HG03095 (cell line): Measurements from ENCODE around the gene PDE8B.

ENCODE experiments used
- ATAC-seq: cut with Tn5 transposase; IDR thresholded peaks from one replicate; pipeline ENCODE4 v1.9.1; 2021; ENCODE audit warnings: moderate library complexity; ENCODE audit not compliant: unreplicated experiment

The PDE8B gene

DNA sequence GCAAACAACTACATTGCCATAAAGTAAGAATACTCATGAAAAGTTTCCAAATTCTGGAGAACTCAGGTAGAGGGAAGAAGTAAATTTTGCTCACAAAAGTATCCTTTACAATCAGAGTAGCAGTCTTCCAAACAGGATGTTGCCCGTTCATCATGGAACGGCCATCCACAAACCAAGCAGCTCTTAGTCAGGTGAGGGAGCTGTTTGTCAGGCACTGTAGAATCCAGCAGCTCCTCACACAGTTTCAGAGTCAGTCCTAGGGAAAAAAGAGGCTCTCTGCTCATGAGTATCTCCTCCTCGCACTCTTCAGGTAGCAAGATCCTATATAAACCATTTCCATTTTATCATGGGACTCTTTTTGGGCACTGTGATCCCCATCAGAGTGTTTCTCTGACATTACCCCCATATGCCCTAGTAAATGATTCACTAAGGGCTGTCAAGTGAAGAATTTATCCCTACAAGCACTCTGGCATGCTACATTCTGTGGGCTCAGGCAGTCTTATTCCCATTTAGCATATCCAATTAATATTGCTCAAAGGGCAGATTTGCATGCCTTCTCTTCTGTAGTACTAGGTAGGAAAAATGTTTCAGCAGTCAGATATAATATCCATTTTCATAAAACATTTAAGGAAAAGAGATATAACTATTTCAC, 183.7 kb downstream of the PDE8B start:
- no peak for ATAC-seq

DNA sequence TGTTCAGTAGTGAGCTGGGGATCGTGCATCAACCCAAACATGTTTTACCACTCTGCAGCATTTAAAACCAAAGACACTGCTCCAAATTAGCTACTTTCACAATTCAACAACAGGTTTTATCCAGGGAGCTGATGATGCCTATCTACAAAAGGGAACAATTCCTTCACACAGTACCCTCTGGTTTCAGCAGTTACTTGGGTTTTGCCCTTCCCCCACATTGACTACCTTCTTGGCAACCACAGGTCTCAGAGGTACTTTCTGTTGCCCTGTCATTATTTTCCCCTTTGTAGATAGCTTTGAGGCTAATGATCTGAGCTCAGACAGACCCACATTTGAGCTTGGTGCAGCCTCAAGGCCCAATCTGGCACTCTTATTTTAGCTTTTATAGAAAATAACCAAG, 185.5 kb downstream of the PDE8B start:
- ATAC-seq = no peak

DNA sequence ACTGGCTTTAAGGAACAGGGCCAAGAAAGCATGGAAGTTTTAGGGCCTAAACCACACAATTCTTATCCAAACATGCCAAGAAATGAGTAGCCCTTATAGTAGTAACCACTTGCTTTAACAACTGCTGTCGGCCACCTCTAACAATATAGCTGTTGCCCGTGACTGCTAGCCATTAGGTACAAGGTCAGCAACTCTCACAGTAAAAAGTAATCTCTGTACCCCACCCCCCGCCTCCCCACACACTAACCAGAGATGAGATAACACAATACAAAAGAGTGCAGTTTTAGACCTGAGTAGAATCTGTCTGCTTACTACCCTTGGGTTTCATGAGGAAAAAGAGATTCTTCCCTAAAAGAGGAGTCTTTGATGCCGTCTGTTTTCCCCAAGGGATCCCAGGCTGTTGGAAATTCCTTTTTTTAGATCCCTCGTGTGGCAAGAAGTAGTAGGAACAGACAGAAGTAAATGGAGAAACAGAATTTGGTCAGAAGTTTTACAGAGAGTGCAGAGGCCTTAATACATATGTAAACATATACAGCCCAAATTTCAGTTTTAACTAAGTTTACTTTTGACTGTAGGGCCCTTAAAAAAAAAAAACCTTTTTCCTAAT, 187.3 kb downstream of the PDE8B start:
- no peak for ATAC-seq

DNA sequence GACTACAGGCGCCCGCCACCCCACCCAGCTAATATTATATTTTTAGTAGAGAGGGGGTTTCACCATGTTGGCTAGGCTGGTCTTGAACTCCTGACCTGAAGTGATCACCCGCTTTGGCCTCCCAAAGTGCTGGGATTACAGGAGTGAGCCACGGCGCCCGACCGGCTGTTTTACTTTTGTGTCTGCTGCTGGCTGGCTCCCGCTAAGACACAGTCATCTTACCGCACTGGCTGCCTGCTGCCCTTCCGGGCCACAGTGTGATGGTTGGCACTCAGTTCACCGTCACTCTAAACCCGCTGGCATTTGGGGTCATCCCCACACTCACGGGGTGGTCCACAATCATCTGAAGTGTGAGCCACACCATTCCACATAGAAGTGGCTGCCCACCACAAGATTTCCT, 188.0 kb downstream of the PDE8B start:
- no peak for ATAC-seq

- ATAC-seq = no peak
These were observed 188.4 kb downstream of the PDE8B start for GRCh38 chr5:77398896-77399295.

GRCh38 chr5:77400645-77401044, 190.2 kb downstream of the PDE8B start:
- ATAC-seq = no peak

DNA sequence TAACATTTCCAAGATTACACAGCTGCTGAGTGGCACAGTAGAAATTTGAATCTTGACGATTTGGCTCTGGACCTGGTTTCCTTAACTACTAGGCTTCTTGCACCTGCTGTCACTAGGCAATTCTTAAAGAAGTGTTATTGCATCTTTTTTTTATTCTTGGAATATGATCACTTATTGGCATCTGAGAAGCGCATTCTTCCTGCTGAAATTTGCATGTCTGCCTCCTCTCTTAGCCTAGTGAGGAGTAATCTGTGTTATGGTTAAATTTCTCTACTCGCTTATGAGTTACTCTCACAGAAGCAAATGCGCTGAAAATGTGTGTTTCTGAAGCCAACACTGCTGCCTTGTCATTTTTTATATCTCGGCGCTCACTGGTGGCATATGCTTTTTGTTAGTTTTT, 192.3 kb downstream of the PDE8B start:
- ATAC-seq = no peak

GRCh38 chr5:77407152-77407551, 196.7 kb downstream of the PDE8B start:
- no peak for ATAC-seq

DNA sequence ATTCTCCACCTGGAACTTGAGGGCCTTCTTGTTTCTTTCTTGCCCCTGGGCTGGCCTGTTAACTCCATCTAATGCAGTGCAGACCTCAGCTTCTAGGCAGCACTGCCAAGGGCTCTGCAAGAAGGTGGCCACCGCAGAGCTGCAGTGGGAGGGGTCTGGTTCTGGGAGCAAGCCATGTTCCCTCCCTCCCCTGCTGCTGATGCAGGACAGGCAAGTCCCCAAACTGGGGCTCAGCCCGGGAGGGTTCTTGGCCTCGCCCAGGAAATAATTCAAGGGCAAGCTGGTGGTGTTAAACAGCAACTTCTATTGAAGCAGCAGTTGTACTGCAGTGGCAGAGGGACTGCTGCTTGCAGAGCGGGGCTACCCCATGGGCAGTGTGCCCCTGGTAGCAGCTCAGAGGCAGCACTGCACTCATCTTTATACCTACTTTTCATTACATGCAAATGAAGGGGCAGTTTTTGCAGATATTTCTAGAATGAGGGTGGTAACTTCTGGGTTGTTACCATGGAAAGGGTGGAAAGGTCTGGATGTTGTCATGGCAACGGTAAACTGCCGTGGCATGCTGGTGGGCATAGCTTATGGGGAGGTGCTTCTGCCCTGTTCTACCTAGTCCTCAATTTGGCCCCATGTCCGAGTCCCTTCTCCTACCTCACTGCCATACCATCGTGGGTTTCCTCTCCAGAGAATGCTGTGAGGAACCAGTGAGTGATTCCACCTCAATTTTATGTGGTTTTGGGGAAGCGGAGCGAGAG, 199.6 kb downstream of the PDE8B start:
- ATAC-seq = no peak

DNA sequence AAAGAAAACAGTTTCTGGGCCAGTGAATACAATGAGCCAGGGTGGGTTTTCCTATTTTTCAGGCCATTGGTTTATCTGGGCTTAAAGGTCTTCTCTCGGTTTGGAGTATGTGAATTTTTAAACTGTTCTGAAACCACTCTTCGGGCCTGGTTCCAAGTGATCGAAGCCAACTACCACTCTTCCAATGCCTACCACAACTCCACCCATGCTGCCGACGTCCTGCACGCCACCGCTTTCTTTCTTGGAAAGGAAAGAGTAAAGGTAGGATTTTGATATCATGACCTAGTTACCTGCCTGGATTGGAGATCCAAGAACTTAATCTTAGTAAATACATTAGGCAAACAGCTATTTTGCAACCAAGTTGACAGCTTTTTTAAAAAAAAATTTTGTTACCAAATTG, 202.6 kb downstream of the PDE8B start:
- no peak for ATAC-seq

DNA sequence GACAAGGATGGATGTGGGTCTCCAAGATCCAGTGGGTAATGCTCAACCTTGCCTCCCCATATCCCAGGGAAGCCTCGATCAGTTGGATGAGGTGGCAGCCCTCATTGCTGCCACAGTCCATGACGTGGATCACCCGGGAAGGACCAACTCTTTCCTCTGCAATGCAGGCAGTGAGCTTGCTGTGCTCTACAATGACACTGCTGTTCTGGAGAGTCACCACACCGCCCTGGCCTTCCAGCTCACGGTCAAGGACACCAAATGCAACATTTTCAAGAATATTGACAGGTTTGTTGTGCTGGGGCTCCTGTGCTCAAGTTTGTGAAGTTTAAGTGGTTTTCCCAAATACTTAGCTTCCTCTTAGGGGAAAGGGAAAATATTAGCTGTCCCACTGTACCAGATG, 207.7 kb downstream of the PDE8B start:
- ATAC-seq = no peak

GRCh38 chr5:77418601-77419581, 208.4 kb downstream of the PDE8B start:
- no peak for ATAC-seq

- no peak for ATAC-seq
These were observed 209.4 kb downstream of the PDE8B start for GRCh38 chr5:77419644-77420582.

GRCh38 chr5:77420940-77421339, 210.5 kb downstream of the PDE8B start:
- no peak for ATAC-seq

DNA sequence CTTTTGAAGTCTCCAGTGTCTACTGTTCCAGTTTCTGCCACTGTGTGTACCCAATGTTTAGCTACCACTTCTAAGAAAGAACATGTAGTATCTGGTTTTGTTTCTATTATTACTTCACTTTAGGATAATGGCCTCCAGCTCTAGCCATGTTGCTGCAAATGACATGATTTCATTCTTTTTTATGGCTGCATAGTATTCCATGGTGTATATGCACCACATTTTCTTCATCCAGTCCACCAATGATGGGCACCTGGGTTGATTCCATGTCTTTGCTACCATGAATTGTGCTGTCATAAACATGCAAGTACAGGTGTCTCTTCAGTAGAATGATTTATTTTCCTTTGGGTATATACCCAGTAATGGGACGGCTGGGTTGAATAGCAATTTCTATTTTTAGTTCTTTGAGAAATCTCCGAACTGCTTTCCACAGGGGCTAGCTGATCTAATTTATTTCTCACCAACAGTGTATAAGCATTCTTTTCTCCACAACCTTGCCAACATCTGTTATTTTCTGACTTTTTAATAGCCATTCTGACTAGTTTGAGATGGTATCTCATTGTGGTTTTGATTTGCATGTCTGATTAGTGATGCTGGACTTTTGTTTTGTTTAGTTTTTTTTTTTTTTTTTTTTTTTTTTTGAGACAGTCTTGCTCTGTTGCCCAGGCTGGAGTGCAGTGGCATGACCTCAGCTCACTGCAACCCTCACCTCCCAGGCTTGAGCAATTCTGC, 212.7 kb downstream of the PDE8B start:
- no peak for ATAC-seq

DNA sequence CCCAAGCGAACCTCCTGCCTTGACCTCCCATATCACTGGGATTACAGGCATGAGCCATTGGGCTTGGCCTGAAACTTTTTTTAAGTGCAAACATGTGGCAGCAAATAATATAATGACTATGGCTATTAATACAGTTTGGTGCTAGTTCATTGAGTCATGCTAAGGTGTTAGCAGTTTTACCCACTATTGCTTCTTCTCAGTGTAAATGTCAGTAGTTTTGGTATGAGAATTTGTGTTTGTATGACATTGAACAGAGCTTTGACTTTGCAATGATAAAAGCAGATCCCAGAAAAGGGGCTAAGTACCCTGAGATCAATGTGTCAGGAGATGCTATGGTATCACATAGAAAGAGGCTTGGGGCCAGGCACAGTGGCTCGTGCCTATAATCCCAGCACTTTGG, 214.4 kb downstream of the PDE8B start:
- no peak for ATAC-seq

GRCh38 chr5:77425420-77425819, 214.9 kb downstream of the PDE8B start:
- ATAC-seq = no peak

- no peak for ATAC-seq
These were observed 215.6 kb downstream of the PDE8B start for GRCh38 chr5:77425998-77426659.

GRCh38 chr5:77426670-77427069, 216.2 kb downstream of the PDE8B start:
- ATAC-seq = no peak
